HEK293 (cell line): Measurements from ENCODE around the gene POLR3GL.
A peak's percentile ranks its signal among the peaks of the same experiment; 100 is the strongest.

Source experiments
- GLI2 ChIP-seq: fragments of 450-650 bp; formaldehyde crosslinking; IDR thresholded peaks from 2 replicates; pipeline ENCODE4; 2017; ENCODE audit warnings: missing biosample characterization, missing genetic modification characterization, low read depth, borderline replicate concordance
- KLF1 ChIP-seq: fragments of 450-650 bp; formaldehyde crosslinking; IDR thresholded peaks from 2 replicates; pipeline ENCODE4 v1.5.1; 2016; ENCODE audit warnings: missing biosample characterization, missing genetic modification characterization
- KLF7 ChIP-seq: fragments of 450-650 bp; formaldehyde crosslinking; IDR thresholded peaks from 2 replicates; pipeline ENCODE4 v1.5.1; 2016; ENCODE audit warnings: missing biosample characterization, missing genetic modification characterization, borderline replicate concordance
- KLF8 ChIP-seq: fragments of 450-650 bp; formaldehyde crosslinking; IDR thresholded peaks from 2 replicates; pipeline ENCODE4 v1.5.1; 2016; ENCODE audit warnings: missing biosample characterization, missing genetic modification characterization
- OVOL3 ChIP-seq: fragments of 450-650 bp; formaldehyde crosslinking; IDR thresholded peaks from 2 replicates; pipeline ENCODE4 v1.5.1; 2016; ENCODE audit warnings: missing biosample characterization, missing genetic modification characterization
- SALL2 ChIP-seq: fragments of 450-650 bp; formaldehyde crosslinking; IDR thresholded peaks from 2 replicates; pipeline ENCODE4 v1.5.0; 2017; ENCODE audit warnings: missing biosample characterization, mild to moderate bottlenecking, missing genetic modification characterization, borderline replicate concordance
- SP2 ChIP-seq: fragments of 450-650 bp; formaldehyde crosslinking; IDR thresholded peaks from 2 replicates; pipeline ENCODE4 v1.5.1; 2016; ENCODE audit warnings: missing biosample characterization, missing genetic modification characterization
- ZBTB17 ChIP-seq: fragments of 450-650 bp; formaldehyde crosslinking; IDR thresholded peaks from 2 replicates; pipeline ENCODE4 v1.5.1; 2016; ENCODE audit warnings: missing biosample characterization, missing genetic modification characterization
- ZBTB48 ChIP-seq: fragments of 450-650 bp; formaldehyde crosslinking; IDR thresholded peaks from 2 replicates; pipeline ENCODE4 v1.5.1; 2016; ENCODE audit warnings: missing biosample characterization, missing genetic modification characterization
- ZNF174 ChIP-seq: fragments of 450-650 bp; formaldehyde crosslinking; IDR thresholded peaks from 2 replicates; pipeline ENCODE4 v1.5.0; 2017; ENCODE audit warnings: missing biosample characterization, mild to moderate bottlenecking, missing genetic modification characterization
- ZNF175 ChIP-seq: fragments of 450-650 bp; formaldehyde crosslinking; IDR thresholded peaks from 2 replicates; pipeline ENCODE4 v1.5.1; 2016; ENCODE audit warnings: missing biosample characterization, missing genetic modification characterization
- ZNF239 ChIP-seq: fragments of 450-650 bp; formaldehyde crosslinking; IDR thresholded peaks from 2 replicates; pipeline ENCODE4 v1.5.1; 2016; ENCODE audit warnings: missing biosample characterization, missing genetic modification characterization
- ZNF335 ChIP-seq: fragments of 450-650 bp; formaldehyde crosslinking; conservative IDR thresholded peaks from 2 replicates; pipeline ENCODE4 v1.5.1; 2016; ENCODE audit warnings: missing biosample characterization, missing genetic modification characterization
- ZNF350 ChIP-seq: fragments of 450-650 bp; formaldehyde crosslinking; IDR thresholded peaks from 2 replicates; pipeline ENCODE4 v1.5.0; 2017; ENCODE audit warnings: missing biosample characterization, mild to moderate bottlenecking, missing genetic modification characterization
- ZNF404 ChIP-seq: fragments of 450-650 bp; formaldehyde crosslinking; IDR thresholded peaks from 2 replicates; pipeline ENCODE4 v1.5.1; 2017; ENCODE audit warnings: missing biosample characterization, missing genetic modification characterization
- ZNF621 ChIP-seq: fragments of 450-650 bp; formaldehyde crosslinking; IDR thresholded peaks from 2 replicates; pipeline ENCODE4 v1.5.1; 2017; ENCODE audit warnings: missing biosample characterization, missing genetic modification characterization
- ZNF660 ChIP-seq: fragments of 450-650 bp; IDR thresholded peaks from 2 replicates; pipeline ENCODE4 v1.5.1; 2018; ENCODE audit warnings: missing biosample characterization, mild to moderate bottlenecking, missing genetic modification characterization
- ZNF76 ChIP-seq: fragments of 450-650 bp; formaldehyde crosslinking; IDR thresholded peaks from 2 replicates; pipeline ENCODE4; 2016; ENCODE audit warnings: low read depth, missing biosample characterization, missing genetic modification characterization, borderline replicate concordance
- ZNF777 ChIP-seq: fragments of 450-650 bp; formaldehyde crosslinking; IDR thresholded peaks from 2 replicates; pipeline ENCODE4 v1.5.1; 2017; ENCODE audit warnings: missing biosample characterization, missing genetic modification characterization, borderline replicate concordance
- ZXDB ChIP-seq: fragments of 450-650 bp; formaldehyde crosslinking; IDR thresholded peaks from 2 replicates; pipeline ENCODE4 v1.5.1; 2016; ENCODE audit warnings: missing biosample characterization, missing genetic modification characterization
- TF ChIP-seq, protein P1 (sequence below): fragments of 450-650 bp; formaldehyde crosslinking; IDR thresholded peaks from 2 replicates; pipeline ENCODE4 v1.5.1; 2016; ENCODE audit warnings: missing biosample characterization, missing genetic modification characterization
- TF ChIP-seq, protein P2 (sequence below): fragments of 450-650 bp; formaldehyde crosslinking; IDR thresholded peaks from 2 replicates; pipeline ENCODE4 v1.5.1; 2016; ENCODE audit warnings: missing biosample characterization, missing genetic modification characterization
- TF ChIP-seq, protein P3 (sequence below): fragments of 450-650 bp; formaldehyde crosslinking; IDR thresholded peaks from 2 replicates; pipeline ENCODE4 v1.5.1; 2016; ENCODE audit warnings: missing biosample characterization, missing genetic modification characterization
- TF ChIP-seq, protein P4 (sequence below): IDR thresholded peaks from 2 replicates; pipeline ENCODE4 v1.6.1; 2011; ENCODE audit warnings: mild to moderate bottlenecking, low read depth, low read length, borderline replicate concordance
- TF ChIP-seq, protein P5 (sequence below): fragments of 450-650 bp; formaldehyde crosslinking; IDR thresholded peaks from 2 replicates; pipeline ENCODE4 v1.5.1; 2016; ENCODE audit warnings: missing biosample characterization, missing genetic modification characterization
- TF ChIP-seq, protein P6 (sequence below): fragments of 450-650 bp; formaldehyde crosslinking; IDR thresholded peaks from 2 replicates; pipeline ENCODE4 v1.5.1; 2016; ENCODE audit warnings: missing biosample characterization, missing genetic modification characterization

POLR3GL gene

DNA sequence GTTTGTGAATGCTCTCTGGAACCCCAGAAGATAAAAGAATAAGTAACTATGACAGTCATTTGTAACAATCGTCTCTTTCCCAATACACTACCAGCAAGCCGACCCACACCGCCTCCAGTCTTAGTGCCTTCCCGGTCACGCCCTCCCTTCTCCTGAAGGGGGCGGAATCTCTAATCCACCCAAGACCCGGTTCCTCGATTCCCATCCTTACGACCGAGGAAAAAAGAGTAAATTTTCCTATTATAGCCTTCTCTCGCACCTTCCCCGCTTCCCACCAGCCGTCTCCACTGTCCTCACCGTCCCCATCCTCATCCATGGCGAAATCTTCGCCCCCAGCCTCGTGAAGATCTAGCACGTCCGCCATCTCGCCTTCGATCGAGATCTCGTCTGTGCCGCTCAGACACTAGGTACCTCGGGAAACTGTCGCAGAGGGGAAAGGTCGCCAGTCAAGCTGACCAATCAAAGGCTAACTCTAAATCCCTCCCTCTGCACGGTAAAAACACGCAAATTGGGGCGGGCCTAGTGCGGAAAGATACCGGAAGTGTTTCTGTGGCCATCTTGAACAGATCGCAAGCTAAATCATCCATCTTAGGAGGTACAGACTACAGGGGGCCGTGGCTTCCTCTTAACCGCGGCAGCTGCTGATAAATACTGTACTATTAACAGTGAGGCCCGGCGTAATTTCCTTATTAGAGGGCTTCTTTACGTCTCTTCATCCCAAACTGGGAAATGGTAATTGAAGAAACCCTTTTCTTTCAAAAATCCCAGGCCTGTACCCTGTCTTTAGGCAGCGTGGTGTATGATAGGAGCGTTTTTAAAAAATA lies 37.2 kb upstream of the POLR3GL start, which contains the start of gene RBM8A (continued):
- TF ChIP-seq, protein P1, sequence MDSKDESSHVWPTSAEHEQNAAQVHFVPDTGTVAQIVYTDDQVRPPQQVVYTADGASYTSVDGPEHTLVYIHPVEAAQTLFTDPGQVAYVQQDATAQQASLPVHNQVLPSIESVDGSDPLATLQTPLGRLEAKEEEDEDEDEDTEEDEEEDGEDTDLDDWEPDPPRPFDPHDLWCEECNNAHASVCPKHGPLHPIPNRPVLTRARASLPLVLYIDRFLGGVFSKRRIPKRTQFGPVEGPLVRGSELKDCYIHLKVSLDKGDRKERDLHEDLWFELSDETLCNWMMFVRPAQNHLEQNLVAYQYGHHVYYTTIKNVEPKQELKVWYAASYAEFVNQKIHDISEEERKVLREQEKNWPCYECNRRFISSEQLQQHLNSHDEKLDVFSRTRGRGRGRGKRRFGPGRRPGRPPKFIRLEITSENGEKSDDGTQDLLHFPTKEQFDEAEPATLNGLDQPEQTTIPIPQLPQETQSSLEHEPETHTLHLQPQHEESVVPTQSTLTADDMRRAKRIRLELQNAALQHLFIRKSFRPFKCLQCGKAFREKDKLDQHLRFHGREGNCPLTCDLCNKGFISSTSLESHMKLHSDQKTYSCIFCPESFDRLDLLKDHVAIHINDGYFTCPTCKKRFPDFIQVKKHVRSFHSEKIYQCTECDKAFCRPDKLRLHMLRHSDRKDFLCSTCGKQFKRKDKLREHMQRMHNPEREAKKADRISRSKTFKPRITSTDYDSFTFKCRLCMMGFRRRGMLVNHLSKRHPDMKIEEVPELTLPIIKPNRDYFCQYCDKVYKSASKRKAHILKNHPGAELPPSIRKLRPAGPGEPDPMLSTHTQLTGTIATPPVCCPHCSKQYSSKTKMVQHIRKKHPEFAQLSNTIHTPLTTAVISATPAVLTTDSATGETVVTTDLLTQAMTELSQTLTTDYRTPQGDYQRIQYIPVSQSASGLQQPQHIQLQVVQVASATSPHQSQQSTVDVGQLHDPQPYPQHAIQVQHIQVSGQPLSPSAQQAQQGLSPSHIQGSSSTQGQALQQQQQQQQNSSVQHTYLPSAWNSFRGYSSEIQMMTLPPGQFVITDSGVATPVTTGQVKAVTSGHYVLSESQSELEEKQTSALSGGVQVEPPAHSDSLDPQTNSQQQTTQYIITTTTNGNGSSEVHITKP: peak; percentile 56
- peak; percentile 78; the same call in 1 of the 2 replicates for TF ChIP-seq KLF8
- TF ChIP-seq ZNF239: 0 out of 2 replicates have a peak, but pooled peaks have one; percentile 45
- peak; percentile 73 for TF ChIP-seq KLF7 (tag by site-specific recombination)
- no peak for TF ChIP-seq SALL2 (tag by site-specific recombination)
- TF ChIP-seq, protein P2, sequence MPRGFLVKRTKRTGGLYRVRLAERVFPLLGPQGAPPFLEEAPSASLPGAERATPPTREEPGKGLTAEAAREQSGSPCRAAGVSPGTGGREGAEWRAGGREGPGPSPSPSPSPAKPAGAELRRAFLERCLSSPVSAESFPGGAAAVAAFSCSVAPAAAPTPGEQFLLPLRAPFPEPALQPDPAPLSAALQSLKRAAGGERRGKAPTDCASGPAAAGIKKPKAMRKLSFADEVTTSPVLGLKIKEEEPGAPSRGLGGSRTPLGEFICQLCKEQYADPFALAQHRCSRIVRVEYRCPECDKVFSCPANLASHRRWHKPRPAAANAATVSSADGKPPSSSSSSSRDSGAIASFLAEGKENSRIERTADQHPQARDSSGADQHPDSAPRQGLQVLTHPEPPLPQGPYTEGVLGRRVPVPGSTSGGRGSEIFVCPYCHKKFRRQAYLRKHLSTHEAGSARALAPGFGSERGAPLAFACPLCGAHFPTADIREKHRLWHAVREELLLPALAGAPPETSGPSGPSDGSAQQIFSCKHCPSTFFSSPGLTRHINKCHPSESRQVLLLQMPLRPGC (tag by site-specific recombination): no peak; the same call in none of the 2 replicates
- TF ChIP-seq ZNF174 (tag by site-specific recombination): no peak
- TF ChIP-seq ZNF621 (tag by site-specific recombination): no peak
- TF ChIP-seq ZBTB48 (tag by site-specific recombination): peak; percentile 57; the same call in 1 of the 2 replicates
- 0 out of 2 replicates have a peak, but pooled peaks have one; percentile 31 for TF ChIP-seq OVOL3 (tag by site-specific recombination)
- TF ChIP-seq, protein P3, sequence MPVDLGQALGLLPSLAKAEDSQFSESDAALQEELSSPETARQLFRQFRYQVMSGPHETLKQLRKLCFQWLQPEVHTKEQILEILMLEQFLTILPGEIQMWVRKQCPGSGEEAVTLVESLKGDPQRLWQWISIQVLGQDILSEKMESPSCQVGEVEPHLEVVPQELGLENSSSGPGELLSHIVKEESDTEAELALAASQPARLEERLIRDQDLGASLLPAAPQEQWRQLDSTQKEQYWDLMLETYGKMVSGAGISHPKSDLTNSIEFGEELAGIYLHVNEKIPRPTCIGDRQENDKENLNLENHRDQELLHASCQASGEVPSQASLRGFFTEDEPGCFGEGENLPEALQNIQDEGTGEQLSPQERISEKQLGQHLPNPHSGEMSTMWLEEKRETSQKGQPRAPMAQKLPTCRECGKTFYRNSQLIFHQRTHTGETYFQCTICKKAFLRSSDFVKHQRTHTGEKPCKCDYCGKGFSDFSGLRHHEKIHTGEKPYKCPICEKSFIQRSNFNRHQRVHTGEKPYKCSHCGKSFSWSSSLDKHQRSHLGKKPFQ: 0 out of 2 replicates have a peak, but pooled peaks have one; percentile 47
- TF ChIP-seq, protein P4, sequence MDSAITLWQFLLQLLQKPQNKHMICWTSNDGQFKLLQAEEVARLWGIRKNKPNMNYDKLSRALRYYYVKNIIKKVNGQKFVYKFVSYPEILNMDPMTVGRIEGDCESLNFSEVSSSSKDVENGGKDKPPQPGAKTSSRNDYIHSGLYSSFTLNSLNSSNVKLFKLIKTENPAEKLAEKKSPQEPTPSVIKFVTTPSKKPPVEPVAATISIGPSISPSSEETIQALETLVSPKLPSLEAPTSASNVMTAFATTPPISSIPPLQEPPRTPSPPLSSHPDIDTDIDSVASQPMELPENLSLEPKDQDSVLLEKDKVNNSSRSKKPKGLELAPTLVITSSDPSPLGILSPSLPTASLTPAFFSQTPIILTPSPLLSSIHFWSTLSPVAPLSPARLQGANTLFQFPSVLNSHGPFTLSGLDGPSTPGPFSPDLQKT: no peak
- TF ChIP-seq ZNF175 (tag by site-specific recombination): no peak
- TF ChIP-seq ZNF777: peak; percentile 96; the same call in 1 of the 2 replicates
- no peak for TF ChIP-seq GLI2 (tag by site-specific recombination)
- TF ChIP-seq KLF1 (tag by site-specific recombination): peak; percentile 81
- TF ChIP-seq ZNF335 (tag by site-specific recombination): peak; percentile 83
- TF ChIP-seq, protein P5, sequence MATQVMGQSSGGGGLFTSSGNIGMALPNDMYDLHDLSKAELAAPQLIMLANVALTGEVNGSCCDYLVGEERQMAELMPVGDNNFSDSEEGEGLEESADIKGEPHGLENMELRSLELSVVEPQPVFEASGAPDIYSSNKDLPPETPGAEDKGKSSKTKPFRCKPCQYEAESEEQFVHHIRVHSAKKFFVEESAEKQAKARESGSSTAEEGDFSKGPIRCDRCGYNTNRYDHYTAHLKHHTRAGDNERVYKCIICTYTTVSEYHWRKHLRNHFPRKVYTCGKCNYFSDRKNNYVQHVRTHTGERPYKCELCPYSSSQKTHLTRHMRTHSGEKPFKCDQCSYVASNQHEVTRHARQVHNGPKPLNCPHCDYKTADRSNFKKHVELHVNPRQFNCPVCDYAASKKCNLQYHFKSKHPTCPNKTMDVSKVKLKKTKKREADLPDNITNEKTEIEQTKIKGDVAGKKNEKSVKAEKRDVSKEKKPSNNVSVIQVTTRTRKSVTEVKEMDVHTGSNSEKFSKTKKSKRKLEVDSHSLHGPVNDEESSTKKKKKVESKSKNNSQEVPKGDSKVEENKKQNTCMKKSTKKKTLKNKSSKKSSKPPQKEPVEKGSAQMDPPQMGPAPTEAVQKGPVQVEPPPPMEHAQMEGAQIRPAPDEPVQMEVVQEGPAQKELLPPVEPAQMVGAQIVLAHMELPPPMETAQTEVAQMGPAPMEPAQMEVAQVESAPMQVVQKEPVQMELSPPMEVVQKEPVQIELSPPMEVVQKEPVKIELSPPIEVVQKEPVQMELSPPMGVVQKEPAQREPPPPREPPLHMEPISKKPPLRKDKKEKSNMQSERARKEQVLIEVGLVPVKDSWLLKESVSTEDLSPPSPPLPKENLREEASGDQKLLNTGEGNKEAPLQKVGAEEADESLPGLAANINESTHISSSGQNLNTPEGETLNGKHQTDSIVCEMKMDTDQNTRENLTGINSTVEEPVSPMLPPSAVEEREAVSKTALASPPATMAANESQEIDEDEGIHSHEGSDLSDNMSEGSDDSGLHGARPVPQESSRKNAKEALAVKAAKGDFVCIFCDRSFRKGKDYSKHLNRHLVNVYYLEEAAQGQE (tag by site-specific recombination): peak; percentile 51; the same call in 1 of the 2 replicates
- peak; percentile 99 for TF ChIP-seq ZBTB17 (tag by site-specific recombination)
- TF ChIP-seq SP2 (tag by site-specific recombination): peak; percentile 98
- no peak for TF ChIP-seq ZNF404
- TF ChIP-seq, protein P6, sequence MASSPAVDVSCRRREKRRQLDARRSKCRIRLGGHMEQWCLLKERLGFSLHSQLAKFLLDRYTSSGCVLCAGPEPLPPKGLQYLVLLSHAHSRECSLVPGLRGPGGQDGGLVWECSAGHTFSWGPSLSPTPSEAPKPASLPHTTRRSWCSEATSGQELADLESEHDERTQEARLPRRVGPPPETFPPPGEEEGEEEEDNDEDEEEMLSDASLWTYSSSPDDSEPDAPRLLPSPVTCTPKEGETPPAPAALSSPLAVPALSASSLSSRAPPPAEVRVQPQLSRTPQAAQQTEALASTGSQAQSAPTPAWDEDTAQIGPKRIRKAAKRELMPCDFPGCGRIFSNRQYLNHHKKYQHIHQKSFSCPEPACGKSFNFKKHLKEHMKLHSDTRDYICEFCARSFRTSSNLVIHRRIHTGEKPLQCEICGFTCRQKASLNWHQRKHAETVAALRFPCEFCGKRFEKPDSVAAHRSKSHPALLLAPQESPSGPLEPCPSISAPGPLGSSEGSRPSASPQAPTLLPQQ: peak; percentile 89
- TF ChIP-seq ZNF76 (tag by site-specific recombination): peak; percentile 92
- no peak for TF ChIP-seq ZNF350 (tag by site-specific recombination)
- TF ChIP-seq ZNF660 (tag by site-specific recombination): peak; percentile 62; the same call in 1 of the 2 replicates
- TF ChIP-seq ZXDB: peak; percentile 93
